Prostate gland (tissue), 2 donors: ENCODE results near the gene MAB21L3. TPM values are rescaled to one million over a fixed set of nuclear protein-coding genes. Genes with fewer than 3 reads are reported as not detected.

Experiments used
- DNase-seq: peaks from one replicate; pipeline ENCODE4 v3.0.0-alpha.2; 2019; ENCODE audit warnings: low spot score
- H3K27ac ChIP-seq, 2 donors: fragments of 200-600 bp; sonication (generic); 2 replicates each; pipeline ENCODE4 v1.5.1; 2017 to 2019
- H3K27me3 ChIP-seq: fragments of 200-600 bp; sonication (generic); replicated peaks from 2 replicates; pipeline ENCODE4 v1.5.1; 2019; ENCODE audit not compliant: insufficient read depth
- H3K36me3 ChIP-seq, 2 donors: fragments of 200-600 bp; sonication (generic); 1 replicate in 1 of 2; 2 replicates in 1 of 2; pipeline versions ENCODE4 v1.5.1 to v1.8.1; 2017 to 2019
- H3K4me1 ChIP-seq: fragments of 200-600 bp; sonication (generic); replicated peaks from 2 replicates; pipeline ENCODE4 v1.5.1; 2019
- H3K4me3 ChIP-seq, 2 donors: fragments of 200-600 bp; sonication (generic); 2 replicates each; pipeline ENCODE4 v1.5.1; 2017 to 2019
- H3K9me3 ChIP-seq: fragments of 200-600 bp; sonication (generic); 2 replicates; pipeline ENCODE4 v1.5.1; 2017
- POLR2A ChIP-seq: fragments of 450-650 bp; IDR thresholded peaks from one replicate; pipeline ENCODE4 v1.6.1; 2016; ENCODE audit warnings: antibody characterized with exemption, mild to moderate bottlenecking
- POLR2AphosphoS5 ChIP-seq: sonication (generic); formaldehyde crosslinking; IDR thresholded peaks from one replicate; pipeline ENCODE4 v1.6.1; 2017; ENCODE audit warnings: antibody characterized with exemption
- WGBS: methylation state at CpG from one replicate; pipeline ENCODE4 v1.1.5; 2018; 5-methylcytosine and 5-hydroxymethylcytosine counted together
- intact Hi-C: fragments of 100-400 bp; cut with DNase I; formaldehyde crosslinking; loops from one replicate; pipeline ENCODE4 v1.14.2; 2022
- total RNA-seq, 2 donors: library from RNA; depleted of rRNA; stranded (reverse); fragments of >200 nt; gene quantifications; one replicate each; pipeline ENCODE4 v1.1.0, GENCODE V29; 2016
- TF ChIP-seq, protein P1 (sequence below), 4 experiments: fragments of 200-600 bp in 2 of 4; fragments of 450-650 bp in 2 of 4; sonication (generic) in 2 of 4; IDR thresholded peaks; 1 replicate in 3 of 4; 2 replicates in 1 of 4; pipeline ENCODE4 v1.5.1; 2016 to 2019; ENCODE audit warnings: antibody characterized with exemption in 4 of 4, mild to moderate bottlenecking in 2 of 4, moderate library complexity in 2 of 4

MAB21L3 gene
- total RNA-seq, 2 donors from 2014 or later = 4.4 to 4.7 TPM

DNA sequence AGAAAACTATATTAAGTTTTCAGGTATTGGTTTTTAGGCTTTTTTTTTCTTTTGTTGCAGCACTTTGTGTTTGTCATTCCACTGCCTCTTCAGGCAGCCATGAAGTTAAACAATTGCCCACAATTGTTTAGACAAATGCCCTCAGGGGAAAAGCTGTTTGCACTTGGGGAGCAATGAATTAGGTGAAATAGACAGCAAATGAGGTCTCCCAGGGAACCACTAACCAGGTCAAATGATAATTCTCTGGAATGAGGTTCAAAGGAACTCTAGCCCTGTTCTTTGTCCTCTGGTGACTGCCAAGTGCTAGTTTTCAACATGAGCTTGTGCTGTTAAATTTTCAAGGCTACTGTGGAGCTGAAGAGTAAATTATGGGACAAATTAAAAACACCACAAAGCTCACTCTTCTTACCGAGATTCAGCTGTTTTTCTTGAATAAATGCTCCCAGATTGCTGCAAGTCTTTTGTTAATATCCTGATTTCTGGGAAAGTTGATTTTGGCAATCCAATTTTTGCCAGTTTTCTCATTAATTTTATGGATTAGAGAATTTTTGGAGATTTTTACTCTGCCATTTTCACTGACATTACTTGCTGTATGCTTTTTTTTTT is 15.1 kb upstream of the MAB21L3 start:
- intact Hi-C loops = no loop called here
- H3K9me3 ChIP-seq = no peaks in the 10 kb centered on the region
- H3K27me3 ChIP-seq = no peaks in the 10 kb centered on the region
- no peaks in the 10 kb centered on the region for H3K4me1 ChIP-seq
- TF ChIP-seq, protein P1, sequence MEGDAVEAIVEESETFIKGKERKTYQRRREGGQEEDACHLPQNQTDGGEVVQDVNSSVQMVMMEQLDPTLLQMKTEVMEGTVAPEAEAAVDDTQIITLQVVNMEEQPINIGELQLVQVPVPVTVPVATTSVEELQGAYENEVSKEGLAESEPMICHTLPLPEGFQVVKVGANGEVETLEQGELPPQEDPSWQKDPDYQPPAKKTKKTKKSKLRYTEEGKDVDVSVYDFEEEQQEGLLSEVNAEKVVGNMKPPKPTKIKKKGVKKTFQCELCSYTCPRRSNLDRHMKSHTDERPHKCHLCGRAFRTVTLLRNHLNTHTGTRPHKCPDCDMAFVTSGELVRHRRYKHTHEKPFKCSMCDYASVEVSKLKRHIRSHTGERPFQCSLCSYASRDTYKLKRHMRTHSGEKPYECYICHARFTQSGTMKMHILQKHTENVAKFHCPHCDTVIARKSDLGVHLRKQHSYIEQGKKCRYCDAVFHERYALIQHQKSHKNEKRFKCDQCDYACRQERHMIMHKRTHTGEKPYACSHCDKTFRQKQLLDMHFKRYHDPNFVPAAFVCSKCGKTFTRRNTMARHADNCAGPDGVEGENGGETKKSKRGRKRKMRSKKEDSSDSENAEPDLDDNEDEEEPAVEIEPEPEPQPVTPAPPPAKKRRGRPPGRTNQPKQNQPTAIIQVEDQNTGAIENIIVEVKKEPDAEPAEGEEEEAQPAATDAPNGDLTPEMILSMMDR (IDR thresholded peaks at IDR 0.05) = no peak
- no peak for TF ChIP-seq POLR2A
- no peak for TF ChIP-seq POLR2AphosphoS5
- 83% methylated on average over 1 of the region's 1 CpG for WGBS
- H3K27ac ChIP-seq = no peak overlapping the region
- no peak overlapping the region for H3K4me3 ChIP-seq
- H3K36me3 ChIP-seq = no peaks in the 10 kb centered on the region
- no peak for DNase-seq

DNA sequence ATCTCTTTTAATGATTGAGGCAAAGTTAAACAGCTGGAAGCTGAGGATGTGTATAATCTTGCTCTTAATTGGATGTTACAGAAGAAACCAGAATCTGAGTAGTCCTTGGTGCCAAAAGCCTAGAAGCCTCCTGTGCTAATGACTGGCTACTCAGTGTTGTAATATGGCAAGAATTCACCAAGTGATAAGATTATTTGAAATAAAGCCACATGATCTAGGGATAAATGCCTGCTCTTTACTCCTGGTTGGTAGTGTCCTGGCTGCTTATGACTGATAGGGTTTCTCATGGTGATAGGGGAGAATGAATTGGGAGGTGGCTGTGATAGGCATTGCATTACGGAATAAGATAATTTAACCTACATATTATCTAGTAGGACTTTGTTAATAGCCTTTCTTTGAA is 13.6 kb upstream of the MAB21L3 start:
- no peak for TF ChIP-seq POLR2A
- no peak for TF ChIP-seq POLR2AphosphoS5
- TF ChIP-seq, protein P1 (IDR thresholded peaks at IDR 0.05) = no peak
- H3K4me3 ChIP-seq = no peak overlapping the region
- intact Hi-C loops = no loop called here
- H3K36me3 ChIP-seq = no peaks in the 10 kb centered on the region
- H3K27me3 ChIP-seq = no peaks in the 10 kb centered on the region
- H3K27ac ChIP-seq = no peak overlapping the region
- 39% methylated on average over 1 of the region's 1 CpG for WGBS
- H3K9me3 ChIP-seq = no peaks in the 10 kb centered on the region
- H3K4me1 ChIP-seq = no peaks in the 10 kb centered on the region
- DNase-seq = no peak

DNA sequence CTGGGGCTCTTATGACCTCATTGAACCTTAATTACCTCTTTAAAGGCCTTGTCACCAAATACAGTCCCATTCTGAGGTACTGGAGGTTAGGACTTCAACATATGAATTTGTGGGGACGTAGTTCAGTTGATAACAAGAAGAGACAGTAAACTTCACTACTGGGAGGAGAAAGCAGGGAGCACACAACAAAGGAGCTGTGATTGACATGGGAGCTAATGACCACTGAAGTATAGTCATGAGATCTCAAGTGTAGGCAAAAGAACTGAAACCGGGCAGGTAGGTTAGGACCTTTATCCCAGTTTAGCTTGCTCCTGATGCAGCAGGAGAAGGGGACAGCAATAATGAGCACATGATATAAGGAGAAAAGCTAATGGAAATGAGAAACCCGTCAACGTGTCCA is 11.8 kb upstream of the MAB21L3 start:
- intact Hi-C loops = no loop called here
- Histone ChIP-seq H3K27ac (no peak overlapping the region), H3K36me3 (no peaks in the 10 kb centered on the region), H3K27me3 (no peaks in the 10 kb centered on the region), H3K4me3 (no peak overlapping the region), H3K4me1 (no peaks in the 10 kb centered on the region), H3K9me3 (no peaks in the 10 kb centered on the region)
- TF ChIP-seq, protein P1 (IDR thresholded peaks at IDR 0.05) = no peak
- TF ChIP-seq POLR2AphosphoS5 (no peak), POLR2A (no peak)
- 88% methylated on average over 4 of the region's 4 CpGs for WGBS
- no peak for DNase-seq

DNA sequence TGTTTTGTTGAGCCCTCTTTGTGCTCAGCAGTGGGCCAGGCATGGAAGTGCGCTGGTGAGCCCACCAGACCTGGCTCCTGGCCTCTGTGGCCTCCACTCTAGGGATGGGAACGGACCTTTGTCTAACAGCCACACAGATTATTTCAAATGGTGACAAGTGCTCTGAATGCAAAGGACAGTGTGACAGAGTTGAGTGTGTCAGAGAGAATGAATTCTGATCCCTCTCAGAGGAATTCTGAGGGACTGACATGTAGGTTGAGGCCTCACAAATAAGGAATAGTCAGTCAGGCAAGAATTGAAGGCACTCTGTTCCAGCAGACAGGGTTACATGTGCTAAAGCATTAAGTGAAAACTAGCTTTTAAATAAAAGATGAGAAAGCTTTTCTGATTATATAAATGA is 11.3 kb upstream of the MAB21L3 start:
- H3K4me1 ChIP-seq = no peaks in the 10 kb centered on the region
- H3K4me3 ChIP-seq = no peak overlapping the region
- WGBS = 83% methylated on average over 2 of the region's 2 CpGs
- no peaks in the 10 kb centered on the region for H3K27me3 ChIP-seq
- no peaks in the 10 kb centered on the region for H3K36me3 ChIP-seq
- TF ChIP-seq POLR2AphosphoS5 (no peak), POLR2A (no peak)
- TF ChIP-seq, protein P1 (IDR thresholded peaks at IDR 0.05) = no peak
- H3K9me3 ChIP-seq = no peaks in the 10 kb centered on the region
- intact Hi-C loops = no loop called here
- H3K27ac ChIP-seq = no peak overlapping the region
- DNase-seq = no peak

DNA sequence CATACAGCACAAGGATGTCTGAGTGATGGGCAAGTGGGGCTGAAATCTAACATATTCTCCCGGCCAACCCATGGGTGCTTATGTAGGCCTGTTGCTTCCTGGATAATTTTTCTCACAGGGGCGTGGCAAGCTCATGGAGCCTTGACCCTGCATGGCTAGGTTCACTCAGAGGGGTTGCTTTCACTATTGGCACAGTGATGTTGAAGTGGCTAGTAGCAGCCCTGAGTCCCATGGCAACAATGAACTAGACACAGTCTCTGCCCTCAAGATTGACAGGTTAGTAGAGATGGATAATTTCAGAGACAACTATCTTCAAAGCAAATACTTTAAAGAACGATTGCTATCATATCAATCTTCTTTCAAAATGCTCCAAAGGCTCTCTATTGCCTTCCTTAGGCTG is 6.5 kb upstream of the MAB21L3 start:
- WGBS = 84% methylated on average over 3 of the region's 3 CpGs
- no peak overlapping the region for H3K27ac ChIP-seq
- no peak overlapping the region for H3K4me3 ChIP-seq
- H3K4me1 ChIP-seq = no peaks in the 10 kb centered on the region
- no peak for DNase-seq
- no peaks in the 10 kb centered on the region for H3K9me3 ChIP-seq
- TF ChIP-seq, protein P1 (IDR thresholded peaks at IDR 0.05) = no peak
- H3K36me3 ChIP-seq = no peaks in the 10 kb centered on the region
- no peaks in the 10 kb centered on the region for H3K27me3 ChIP-seq
- intact Hi-C loops = no loop called here
